DMS153 (cell line): ENCODE results near the gene RAB8B.
"Not testable (repeated sequence)": the region's sequence is repeated elsewhere in the genome, so short reads cannot be mapped to it uniquely, and the experiment has no call there.

Experiments
- DNase-seq: peaks from one replicate; lab custom pipeline; 2025; lab: John Stamatoyannopoulos, UW

Gene RAB8B

GRCh38 chr15:63208824-63209223 lies 19.4 kb downstream of the RAB8B start:
- DNase-seq = not testable (repeated sequence)

DNA sequence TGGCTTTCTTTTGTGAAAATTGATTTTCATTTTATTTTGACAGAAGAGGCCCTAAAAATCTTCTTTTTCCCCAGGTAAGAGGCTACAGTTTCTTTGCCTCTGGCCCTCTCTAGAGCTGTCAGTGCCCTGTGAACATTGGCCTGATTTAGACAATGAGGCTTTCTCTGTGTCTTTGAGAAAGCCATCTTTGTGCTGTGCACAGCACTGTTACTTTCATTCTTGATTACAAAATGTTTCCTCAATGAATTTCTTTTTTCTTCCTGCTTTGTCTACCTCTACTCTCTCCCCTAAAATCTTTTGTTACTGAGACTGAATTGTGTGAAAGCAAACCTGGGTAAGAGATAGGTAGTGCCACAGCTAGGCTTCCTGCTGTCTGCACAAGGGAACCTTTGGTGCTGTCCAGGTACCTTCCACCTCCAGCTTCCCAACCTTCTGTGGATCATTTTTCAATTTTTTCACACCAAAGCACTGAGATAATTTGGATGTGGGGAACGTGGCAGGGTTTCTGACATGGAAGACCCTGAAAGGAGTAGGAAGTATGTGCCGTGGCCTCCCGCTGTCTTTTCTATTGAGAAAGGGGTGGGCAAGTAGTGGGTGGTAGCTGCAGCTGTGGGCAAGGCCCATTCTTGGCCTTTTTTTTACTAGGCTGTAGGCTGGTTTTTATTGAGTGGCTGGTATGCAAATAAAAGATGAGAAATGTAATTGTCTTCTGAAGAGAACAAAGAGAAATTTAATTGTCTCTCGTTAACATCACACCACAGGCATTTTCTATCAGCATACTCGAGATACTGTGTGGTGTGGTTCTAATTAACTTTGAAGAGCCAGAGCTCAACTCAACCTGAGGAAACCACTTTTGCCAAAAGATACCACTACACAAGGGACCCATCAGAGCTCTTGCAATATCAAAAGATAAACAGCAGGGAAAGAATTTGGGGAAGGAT lies 21.0 kb downstream of the RAB8B start:
- DNase-seq = no peak

DNA sequence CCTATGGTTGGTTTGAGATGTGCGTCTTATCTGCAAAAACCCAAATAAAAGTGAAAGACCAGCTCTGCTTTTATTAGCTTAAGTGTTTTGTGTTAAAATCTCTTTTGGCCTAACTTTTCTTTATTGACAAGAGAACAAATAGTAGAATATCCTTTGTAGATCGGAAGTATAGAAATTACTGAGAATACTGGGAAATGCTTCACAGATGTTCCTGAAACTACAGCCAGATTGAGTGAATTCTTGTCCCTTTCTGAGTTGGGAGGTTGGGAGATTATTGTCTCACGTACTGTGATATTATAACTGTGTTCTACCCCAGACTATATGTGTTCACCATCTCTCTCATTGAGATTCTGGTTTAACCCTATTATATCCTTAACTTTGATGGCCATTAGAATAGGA lies 21.7 kb downstream of the RAB8B start:
- no peak for DNase-seq

GRCh38 chr15:63211549-63211948 lies 22.1 kb downstream of the RAB8B start:
- no peak for DNase-seq

GRCh38 chr15:63212050-63213004 lies 22.9 kb downstream of the RAB8B start:
- DNase-seq = no peak

DNA sequence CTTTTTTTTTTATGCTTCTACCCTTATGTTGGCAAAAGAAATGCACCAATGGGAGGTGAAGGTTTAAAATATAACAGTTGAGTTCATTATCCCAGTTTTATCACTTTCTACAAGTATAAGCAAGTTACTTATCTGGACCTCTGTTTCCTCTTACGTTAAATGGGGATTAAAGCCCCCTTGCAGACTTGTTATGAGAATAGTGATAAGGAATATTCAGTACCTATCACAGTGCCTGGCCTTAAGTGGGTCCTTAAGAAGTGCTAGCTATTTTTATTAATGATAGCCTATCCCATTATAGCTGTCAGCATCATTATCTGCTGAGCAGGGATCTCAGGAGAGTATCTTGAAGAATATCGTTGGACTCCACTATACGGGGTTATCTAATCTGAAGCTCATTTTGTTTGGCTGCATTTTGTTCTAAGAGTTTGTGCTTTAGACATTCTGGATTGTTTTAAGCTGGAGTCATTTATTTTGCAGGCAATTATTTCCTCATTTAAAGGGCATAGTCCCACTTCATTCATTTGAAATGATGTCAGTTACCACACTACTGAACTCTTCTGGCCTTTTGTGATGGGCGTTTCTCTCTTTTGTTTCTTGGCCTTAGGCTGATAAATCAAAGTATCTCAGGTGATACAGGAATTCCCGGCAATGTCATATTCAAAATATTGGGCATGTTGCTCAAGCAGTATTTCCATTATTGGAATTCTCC lies 28.8 kb downstream of the RAB8B start:
- no peak for DNase-seq

GRCh38 chr15:63219196-63219710 lies 29.8 kb downstream of the RAB8B start:
- no peak for DNase-seq

DNA sequence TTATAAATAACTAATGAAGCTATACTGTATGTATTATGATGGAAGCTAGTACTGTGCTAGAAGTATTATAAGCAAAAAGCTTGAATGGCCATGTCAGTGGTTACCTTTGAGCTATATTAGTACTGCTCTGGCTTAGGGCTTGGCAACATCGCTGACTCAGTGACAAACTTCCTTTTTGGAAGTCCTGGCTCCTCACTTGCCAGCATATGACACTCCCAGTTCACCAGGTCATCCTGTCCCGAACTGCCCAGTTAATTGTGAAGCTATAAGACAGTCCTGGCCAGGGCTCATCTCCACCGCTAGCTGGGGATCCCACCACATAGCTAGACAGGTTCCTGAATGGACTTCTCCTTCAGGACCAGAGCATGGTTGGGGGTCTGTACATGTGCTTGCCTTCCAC lies 31.9 kb downstream of the RAB8B start:
- DNase-seq = no peak

DNA sequence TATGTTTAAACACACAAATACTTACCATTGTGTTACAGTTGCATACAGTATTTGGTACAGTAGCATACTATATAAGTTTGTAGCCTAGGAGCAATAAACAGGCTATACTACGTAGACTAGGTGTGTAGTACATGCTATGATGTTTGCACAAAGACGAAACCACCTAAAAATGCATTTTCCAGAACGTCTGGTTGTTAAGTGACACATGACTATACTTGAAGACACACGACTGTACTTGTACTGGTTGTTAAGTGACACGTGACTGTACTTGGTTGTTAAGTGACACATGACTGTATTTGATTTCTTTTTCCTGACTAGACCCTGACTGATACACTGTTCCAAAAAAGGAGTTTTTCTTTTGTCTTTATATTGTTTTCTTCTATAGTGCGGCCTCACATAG lies 34.1 kb downstream of the RAB8B start:
- no peak for DNase-seq

DNA sequence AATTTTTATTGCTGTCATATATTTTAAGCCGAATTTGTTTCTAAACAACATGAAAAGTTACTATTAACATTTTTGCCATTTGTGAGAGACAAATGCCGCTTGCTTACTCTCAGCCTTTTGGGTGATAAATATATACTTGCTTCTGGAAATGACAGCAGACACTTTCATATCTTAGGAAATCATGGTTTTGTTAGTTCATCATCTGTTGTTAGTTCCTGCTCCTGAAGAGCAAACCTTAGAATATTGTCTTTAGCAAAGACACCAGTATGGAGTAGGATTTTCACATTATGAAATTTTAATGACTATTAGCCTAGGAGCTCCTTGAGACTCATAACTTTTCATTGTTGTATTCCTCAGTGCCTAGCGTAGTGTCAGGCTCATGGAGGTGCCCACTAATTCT lies 36.0 kb downstream of the RAB8B start:
- DNase-seq = no peak

DNA sequence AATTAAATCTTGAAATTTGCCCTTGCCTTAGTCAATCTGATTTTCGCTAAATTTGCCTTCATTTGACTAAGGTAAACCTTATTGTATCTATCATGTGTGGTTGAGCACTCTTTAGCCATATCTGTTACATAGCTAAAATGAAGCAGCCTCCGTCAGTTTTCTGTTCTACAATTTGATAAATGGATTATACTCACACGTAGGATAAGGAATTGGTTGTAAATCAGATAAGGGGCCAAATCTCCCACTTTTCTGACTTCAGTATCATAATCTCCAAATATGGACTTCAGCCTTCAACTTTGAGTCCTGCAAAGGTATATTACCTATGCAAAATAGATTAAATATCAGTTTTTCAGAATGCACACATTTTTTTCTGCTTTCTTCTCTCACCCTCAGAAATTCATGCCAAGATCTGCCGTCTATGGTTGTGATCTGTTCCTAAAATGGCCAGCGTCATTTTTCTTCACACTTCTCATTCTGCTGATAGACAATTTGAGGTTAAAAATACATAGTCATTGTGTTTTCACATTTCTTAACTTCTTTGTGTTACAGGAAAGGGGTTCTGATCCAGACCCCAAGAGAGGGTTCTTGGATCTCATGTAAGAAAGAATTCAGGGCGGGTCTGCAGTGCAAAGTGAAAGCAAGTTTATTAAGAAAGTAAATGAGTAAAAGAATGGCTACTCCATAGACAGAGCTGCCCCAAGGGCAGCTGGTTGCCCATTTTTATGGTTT lies 36.9 kb downstream of the RAB8B start:
- DNase-seq = no peak

GRCh38 chr15:63226966-63227401 lies 37.6 kb downstream of the RAB8B start:
- no peak for DNase-seq

DNA sequence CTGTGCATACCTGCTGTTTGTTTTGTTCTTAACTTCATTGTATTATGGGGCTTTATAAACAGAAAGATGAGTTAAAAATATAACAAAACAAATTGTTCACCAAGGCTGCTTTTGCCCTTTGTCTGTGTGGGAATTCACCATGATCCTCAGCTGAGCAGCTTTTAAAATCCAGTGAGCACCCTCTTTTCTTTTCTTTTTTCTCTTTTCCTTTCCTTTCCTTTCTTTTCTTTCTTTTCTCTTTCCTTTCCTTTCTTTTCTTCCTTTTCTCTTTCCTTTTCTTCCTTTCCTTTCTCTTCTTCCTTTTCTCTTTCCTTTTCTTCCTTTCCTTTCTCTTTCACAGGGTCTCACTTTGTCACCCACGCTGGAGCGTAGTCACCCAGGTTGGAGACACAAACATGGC lies 38.3 kb downstream of the RAB8B start:
- no peak for DNase-seq

DNA sequence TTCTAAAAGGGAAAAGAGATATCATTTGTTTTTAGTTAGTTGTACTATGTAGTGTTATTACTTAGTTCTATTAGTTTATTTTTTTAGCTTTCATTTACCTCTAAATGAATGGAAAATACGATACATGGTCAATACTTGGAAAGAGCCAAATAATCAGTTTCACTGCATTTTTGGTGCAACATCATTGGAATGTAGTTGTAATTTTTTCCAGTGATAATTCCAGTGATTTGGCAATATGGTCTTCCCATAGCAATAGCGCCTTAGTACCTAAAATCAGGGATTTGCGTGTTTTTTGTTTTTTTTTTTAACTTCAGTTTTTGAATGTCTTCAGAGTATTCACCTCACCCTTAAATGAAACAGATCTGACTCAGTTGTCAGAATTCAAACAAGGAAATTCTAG lies 41.8 kb downstream of the RAB8B start:
- DNase-seq = no peak

DNA sequence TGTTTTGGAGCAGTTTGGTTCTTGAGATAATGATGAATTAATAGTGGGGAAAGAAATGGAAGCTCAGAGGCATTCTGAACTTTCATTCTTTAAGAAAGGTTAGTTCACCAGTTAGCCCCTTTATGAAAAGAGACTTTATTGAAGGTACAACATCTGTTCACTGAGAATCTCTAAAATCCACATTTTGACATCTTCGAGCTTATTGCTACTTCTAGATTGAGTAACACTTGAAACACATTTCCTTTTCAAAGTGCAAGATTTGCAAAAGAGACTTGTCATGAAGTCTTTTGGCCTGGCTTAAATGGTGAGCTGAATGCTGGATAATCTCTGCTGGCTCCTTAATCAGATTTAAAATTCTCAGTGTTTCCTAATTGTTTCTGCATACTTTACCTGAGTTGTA lies 42.3 kb downstream of the RAB8B start:
- no peak for DNase-seq

- DNase-seq = peak; percentile 1
Observed at GRCh38 chr15:63232405-63232804, 43.0 kb downstream of the RAB8B start.

DNA sequence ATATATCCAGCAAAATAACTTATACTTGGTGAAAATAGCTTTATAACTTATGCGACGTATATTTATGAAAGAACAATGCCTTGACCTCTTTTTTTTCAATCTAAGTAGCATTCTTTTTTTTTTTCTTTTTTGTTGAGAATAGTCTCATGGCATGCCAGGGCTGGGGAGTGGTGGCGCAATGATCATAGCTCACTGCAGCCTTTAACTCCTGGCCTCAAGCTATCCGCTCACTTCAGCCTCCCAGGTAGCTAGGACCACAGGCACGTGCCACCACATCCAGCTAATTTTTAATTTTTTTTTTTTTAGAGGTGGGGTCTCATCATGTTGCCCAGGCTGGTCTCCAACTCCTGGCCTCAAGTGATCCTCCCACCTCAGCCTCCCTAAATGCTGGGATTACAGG lies 43.5 kb downstream of the RAB8B start:
- no peak for DNase-seq

GRCh38 chr15:63233667-63234423 lies 44.4 kb downstream of the RAB8B start:
- DNase-seq = no peak

DNA sequence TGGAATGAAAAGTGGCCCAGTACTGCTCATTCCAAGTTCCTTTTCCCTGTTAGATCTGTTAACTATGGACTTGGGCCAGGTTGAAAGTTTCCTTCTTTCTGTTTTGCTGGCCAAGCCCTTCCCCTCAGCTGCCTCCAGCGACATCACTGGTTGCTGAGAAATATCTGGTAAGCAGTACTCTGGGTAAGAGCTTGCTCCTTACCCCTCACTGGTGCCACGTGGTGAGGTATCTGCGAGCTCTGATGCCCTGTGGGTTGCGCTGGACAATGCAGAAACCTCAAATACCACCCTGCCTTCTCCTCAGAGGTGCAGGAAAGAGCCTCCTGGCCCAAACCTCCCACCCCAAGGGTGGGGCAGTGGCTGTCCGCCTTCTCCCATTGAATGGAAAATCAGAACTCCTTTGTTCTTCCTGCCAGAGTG lies 45.1 kb downstream of the RAB8B start:
- DNase-seq = no peak

DNA sequence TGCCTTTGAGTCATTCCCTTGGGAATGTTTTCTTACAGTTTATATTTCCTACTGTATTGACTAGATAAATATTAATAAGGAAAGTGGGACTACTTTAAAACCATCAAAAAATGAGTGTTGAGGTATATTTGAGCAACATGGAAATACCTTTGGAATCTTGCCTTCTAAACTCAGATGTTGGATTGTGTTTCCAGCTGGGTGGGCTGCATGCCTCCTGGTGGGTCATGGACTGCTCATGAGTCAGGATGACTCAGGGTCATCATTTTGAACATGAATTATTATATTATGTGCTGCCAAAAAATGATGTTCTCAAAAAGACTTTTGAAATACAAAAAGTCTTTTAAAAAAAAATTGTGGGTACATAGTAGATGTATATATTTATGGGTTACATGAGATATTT lies 46.9 kb downstream of the RAB8B start:
- no peak for DNase-seq
